ENCODE data around the gene TIAL1.
"Not testable (repeated sequence)": the region's sequence is repeated elsewhere in the genome, so short reads cannot be mapped to it uniquely, and the experiment has no call there.

Gene TIAL1

DNA sequence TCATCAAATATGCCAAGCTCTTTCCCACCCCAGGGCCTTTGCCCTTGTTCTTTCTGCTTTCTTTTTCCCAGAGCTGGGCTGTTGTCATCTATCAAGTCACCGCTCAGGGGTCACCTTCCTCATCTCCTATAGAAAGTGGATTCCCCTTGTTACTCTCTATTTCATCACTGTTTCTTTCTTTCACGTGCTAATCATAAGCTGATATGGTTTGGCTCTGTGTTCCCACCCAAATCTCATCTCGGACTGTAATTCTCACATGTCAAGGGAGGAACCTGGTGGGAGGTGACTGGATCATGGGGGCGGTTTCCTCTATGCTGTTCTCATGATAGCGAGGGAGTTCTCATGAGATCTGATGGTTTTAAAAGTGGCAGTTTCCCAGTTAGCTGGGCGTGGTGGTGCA, 17.0 kb upstream of the TIAL1 start:
- no peak for DNase-seq (ENCODE audit: low spot score)

DNA sequence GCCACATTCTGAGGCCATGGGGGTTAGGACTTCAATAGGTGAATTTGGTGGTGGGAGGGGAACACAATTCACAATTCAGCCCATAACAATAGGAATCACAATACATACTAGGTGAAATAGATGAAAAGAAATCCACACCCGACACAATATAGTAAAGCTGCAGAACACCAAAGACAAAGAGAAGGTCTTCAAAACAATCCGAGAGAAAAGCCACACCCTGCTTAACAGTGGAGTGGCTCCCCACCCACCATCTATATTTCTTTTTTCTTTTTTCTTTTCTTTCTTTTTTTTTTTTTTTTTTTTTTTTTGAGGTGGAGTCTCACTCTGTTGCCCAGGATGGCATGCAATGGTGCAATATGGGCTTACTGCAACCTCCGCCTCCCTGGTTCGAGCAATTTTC, 14.7 kb upstream of the TIAL1 start:
- DNase-seq (ENCODE audit: low spot score): no peak

DNA sequence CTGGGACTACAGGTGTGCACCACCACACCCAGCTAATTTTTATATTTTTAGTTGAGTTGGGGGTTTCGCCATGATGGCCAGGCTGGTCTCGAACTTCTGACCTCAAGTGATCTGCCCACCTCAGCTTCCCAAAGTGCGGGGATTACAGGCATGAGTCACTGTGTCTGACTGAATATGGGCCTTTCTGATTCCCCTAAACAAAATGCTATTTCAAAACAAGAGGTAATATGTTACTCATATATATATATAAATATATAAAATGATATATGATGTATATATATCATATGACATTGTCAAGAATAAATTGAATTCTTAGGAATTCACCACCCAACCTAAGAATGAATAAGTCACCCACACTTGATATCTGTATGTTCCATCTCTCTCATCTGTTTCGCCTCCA, 12.8 kb upstream of the TIAL1 start:
- no peak for DNase-seq (ENCODE audit: low spot score)

DNA sequence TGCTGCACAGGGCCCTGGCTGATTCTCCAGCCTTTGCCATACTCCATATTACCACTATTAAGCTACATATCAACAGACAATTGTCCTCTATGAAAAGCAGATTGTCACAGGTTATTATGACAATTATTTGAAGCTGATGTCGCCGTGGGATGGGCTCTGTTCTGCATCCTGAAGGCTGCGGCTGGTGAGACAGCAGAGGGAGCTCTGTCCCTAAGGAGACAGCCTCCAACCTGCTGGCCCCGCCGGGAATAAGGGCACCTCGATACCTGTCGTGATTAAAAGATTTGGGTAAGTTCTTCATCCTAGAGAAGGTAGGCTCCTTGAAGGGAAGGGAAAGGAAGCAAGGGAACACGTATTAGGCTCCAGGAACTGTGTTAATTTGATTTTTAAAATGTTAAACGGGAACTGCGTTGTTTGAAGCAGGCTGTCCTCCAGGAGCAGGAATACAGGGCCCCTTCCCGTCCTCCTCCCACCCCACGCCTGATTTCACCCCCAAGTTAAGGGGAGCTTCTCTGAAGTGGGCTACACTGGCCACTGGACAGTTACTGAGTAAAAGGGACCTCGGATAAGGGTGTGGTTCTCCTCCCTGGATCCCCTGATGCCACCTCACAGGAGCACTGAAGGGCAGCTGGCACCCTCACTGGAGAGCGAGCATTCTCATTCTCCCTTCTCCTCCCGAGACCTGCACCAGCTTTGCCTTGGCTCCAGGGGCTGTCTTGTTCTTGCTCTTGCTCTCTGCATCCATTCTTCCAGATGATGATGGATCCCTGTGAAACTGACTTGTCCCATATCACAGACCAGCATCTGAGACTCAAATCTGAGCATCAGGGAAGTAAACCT, 11.8 kb upstream of the TIAL1 start:
- peak; percentile 52 for DNase-seq (ENCODE audit: low spot score)

DNA sequence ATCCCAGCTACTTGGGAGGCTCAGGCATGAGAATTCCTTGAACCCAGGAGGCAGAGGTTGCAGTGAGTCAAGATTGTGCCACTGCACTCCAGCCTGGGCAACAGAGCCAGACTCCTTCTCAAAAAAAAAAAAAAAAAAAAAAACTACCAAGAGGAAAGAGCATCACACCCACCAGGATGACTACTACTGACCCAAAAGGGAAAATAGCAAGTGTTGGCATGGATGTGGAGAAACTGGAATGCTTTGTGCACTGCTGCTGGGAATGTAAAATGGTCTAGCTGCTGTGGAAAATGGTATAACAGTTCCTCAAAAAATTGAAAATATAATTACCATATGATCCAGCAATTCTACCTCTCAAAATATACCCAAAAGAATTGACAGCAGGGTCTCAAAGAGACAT, 7.7 kb upstream of the TIAL1 start:
- no peak for DNase-seq (ENCODE audit: low spot score)

DNA sequence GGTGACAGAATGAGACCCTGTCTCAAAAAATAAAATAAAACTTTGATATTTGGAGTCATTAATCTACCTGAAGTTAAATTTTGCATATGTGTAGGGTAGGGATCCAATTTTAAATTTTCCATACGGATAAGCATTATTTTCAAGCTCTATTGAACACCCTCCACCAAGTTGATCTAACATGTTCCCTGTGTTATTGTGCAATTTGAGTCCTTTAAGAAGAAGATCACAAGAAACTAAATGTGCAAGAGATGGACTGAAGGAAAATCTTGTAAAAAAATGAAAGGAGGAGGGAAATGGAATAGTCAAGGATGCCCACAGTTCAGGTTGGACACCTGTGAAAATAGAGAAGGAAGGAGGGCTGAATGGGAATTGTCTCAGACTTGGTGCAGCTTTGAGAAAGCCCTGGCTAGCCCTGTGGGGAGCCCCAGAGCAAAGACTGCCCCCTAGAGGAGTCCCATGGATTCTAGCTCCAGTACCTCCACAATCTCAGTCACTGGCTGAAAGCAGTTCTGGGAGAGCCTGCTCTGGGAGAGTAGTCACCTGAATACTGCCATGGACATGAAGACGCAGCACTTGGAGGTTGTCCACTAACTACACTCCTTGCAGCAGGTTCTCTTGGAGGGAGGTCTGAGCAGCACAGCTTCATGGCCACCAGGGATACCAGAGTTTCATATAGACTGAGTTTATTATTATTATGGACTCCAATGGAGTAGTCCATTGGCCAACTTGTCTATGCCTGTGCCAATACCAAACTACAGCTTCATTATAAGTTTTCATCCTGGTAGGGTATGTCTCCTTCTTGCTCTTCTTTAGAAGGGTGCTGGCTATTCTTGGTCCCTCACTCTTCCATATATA, 5.7 kb upstream of the TIAL1 start:
- DNase-seq (ENCODE audit: low spot score): peak; percentile 45

DNA sequence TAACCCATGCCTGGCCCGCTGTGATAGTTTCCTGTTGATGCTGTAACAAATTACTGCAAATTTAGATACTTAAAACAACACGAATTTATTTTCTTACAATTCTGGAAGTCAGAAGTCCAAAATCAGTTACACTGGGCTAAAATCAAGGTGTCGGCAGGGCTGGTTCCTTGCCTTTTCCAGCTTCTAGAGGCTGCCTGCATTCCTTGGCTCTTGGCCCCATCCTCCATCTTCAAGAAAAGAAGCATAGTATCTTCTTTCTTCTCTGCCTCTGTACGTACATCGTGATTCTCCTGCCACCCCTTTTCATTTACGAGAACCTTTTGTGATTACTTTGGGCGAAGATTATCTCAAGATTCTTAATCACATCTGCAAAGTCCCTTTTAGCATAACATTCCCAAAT, 1.6 kb upstream of the TIAL1 start:
- no peak for DNase-seq (ENCODE audit: low spot score)

DNA sequence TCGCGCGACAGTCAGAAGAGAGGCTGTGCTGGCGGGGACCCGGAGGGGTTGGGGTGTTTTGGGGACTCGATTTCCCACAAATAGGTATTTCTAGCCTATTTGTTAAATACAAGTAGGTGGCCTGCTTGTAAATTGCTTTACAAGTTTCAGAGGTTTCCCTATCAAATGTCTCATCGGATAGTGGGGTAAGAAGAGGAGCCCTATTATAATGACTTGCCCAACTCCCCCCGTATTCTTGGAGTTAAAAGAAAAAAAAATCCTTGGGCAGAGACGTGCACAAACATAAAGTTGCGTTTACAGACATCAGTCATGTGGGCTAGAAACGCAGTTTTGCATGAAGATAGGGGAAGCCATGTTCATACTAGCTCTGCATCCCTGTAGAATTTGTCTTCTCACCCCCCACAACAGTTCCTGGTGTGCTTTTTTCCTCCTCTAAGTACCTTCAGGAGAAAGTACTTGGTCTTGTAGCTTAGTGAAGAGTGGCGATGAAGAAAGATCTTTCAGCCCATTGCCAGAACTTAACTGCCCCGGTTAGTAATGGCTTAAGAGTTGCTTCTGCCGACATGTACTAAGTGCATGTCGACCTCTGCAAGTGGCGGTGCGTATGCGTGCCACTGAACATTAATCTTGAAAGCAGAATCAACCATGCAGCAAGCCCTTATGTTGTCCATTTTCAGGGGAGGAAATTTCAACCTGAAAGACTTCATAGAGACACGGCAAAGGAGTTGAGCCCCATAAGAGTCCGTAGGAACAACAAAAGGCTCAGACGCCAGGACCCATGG, 832 bp upstream of the TIAL1 start:
- no peak for DNase-seq (ENCODE audit: low spot score)

DNA sequence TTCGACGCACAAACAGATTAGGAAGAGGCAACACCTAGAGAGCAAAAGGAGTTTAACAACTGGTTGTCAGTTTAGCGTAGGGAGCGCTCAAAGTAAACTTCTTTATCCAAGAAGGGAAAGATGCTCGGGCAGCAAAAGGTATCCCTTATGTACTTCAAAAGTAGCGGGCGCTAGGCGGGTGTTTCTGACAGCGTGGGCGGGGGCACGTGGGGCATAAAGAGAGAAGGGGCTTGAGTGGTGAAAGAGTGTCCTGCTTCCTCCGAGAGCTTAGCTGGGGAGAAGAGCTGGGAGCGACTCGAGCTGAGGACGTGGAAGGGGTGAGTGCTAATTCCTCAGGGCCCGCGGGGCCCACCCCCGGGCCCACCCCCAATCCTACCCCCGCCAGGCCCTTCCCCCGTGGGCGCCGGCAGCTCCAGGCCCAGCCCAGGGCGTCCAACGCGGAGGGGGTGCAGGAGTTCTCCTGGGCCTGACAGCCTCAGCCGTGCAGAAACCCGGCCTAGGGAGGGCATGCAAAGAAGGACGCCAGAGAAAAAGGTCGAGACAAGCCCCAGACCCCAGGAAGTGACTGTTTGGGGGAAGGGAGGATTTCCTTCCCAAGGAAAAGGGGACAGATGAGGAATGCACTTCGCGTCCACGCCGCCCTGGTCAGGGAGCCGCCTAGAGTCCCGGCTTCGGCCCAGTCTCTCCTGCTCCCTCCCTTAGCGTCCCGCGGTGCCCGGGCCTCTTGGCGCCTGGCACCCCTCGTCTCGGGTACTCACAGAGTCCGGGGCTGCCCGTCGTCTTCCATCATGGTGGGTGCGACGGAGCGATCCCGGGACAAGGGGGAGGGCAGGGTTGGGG, 868 bp downstream of the TIAL1 start:
- DNase-seq (ENCODE audit: low spot score): peak; percentile 78

DNA sequence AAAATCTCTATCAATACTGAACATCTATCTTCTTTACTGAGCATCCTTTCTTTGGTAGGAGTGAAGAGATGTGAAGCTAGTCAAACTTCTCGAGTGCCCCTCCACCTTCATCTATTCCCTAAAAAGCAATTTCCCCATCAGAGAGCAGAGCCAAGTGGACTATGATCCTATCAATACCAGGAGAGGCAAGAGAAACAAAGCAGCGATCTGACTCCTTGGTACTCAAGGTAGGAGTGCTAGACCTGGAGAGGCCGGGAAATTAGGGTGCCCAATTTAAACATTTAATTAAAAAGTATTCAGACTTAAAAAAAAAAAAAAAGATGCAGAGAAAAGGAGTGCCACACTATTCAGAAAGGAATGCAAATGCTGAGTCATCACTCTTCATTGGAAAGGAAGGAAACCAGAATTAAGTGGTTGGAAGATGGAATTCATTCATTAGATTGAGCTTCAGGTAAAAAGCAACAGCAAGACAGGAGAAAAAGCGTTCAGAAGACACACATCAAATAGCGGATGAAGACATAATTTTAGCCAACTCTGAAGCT, 1.6 kb downstream of the TIAL1 start:
- peak; percentile 35 for DNase-seq (ENCODE audit: low spot score)

DNA sequence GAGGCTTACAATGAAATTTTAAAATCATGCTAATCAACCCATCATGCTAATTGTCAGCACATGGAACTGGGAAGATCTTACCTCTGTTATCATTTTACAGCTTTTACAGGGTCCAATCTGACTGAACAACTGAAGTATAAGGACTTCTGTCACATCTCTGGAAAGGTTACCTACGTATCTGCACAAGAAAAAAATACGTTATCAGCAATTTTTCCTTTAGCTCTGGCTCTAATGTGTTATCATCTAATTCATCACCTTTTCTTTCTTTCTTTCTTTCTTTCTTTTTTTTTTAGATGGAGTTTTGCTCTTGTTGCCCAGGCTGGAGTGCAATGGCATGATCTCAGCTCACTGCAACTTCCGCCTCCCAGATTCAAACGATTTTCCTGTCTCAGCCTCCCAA, 8.7 kb downstream of the TIAL1 start:
- DNase-seq (ENCODE audit: low spot score): no peak

DNA sequence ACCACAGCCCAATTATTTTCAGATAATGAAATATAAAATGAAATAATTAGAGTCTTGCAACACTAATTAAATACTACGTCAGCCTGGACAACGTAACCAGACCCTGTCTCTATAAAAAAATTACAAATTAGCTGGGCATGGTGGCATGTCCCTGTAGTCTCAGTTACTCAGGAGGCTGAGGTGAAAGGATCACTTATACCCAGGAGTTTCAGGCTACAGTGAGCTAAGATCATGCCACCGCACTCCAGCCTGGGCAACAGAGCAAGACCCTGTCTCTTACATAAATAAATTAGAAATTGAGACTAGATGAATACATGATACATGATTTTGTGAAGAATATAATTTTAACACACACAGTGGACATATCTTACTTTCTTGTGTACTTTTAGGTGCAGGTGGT, 18.4 kb downstream of the TIAL1 start:
- DNase-seq (ENCODE audit: low spot score): no peak

DNA sequence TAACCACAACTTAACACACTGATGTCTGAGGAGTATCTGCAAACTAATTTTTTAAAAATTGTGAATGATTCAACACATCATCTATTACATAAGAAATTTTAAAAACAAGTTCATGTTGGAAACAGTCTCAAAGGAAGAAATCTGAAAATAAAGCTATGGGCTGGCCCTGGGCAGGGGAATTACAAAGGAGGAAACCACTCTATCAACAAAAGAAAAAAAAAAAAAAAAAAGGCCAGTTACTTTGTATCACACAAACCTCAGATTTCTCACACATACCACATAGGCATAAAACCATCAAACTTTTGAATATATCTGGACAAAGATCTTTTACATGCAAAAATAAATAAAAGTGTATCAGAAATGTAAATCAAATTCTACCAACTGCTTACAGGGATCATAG, 20.8 kb downstream of the TIAL1 start:
- DNase-seq (ENCODE audit: low spot score): no peak

DNA sequence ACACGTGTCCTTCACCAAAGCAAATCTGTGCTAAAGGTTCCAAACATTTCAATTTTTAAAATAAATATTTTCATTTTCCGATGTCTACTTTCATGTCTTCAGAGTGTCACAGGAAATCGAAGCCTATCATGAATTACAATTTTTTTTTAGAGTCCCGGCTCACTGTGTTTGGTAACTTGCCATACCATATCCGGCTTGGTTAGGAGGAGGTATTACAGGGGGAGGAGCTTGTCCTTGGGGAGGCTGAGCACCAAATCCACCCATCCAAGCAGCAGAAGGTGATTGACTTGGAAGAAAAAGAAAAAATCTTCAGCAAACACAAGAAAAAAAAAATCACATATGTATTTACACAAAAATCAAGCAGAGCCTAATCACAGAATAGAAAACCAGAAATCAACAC, 21.3 kb downstream of the TIAL1 start:
- DNase-seq (ENCODE audit: low spot score): peak; percentile 27

DNA sequence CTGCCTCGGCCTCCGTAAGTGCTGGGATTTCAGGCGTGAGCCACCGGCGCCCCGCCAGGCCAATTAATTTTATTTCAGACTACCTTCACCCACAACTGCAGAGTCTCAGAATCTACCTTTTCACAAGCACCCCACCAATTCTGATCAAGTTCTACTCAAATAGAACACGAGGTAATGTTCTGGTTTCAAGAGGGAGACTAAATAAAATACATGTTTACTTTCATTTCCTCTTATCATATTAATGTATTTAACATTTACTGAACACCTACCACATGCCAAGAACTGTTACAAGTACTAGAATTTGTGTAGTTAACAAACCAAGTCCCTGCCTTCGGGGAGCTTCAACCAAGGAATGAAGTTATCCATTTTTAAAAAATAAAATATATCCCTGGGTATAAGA, 28.8 kb downstream of the TIAL1 start:
- DNase-seq (ENCODE audit: low spot score): no peak

DNA sequence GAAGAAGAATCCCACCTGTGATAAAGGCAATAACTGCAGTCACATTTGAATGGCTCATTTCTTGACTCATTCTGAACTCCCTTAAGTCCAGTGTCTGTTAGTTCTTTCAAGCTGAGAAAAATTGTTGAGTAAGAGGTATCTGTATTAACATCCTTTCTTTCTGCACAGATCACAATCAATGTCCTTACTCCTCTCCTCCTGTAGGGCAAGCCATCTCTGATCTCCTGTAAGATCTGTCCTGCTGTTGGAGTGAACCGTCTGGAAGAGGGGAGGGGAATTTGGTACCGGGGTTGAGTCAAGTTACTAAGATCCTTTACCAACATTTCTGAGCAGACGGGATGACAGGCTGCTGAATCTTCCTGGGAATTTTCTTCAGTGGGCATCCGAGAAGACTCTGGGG, 34.7 kb downstream of the TIAL1 start:
- no peak for DNase-seq (ENCODE audit: low spot score)

DNA sequence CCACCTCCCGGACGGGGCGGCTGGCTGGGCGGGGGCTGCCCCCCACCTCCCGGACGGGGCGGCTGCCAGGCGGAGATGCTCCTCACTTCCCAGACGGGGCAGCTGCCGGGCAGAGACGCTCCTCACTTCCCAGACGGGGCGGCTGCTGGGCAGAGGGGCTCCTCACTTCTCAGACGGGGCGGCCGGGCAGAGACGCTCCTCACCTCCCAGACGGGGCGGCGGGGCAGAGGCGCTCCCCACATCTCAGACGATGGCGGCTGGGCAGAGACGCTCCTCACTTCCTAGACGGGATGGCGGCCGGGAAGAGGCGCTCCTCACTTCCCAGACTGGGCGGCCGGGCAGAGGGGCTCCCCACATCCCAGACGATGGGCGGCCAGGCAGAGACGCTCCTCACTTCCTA, 37.3 kb downstream of the TIAL1 start:
- DNase-seq (ENCODE audit: low spot score): not testable (repeated sequence)

DNA sequence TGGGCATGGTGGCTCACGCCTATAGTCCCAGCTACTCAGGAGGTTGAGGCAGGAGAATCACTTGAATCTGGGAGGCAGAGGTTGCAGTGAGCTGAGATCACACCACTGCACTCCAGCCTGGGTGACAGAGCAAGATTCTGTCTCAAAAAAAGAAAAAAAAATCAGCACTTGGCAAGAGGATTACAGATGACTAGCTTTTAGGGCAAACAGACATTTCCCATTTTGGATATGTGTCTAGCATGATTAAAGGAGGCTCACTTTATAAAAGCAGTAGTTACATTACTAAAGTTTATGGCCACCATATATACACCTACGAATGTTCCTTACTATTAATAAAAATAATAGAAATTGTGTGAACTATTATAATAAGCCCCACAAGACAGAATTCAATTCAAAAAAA, 40.7 kb downstream of the TIAL1 start:
- DNase-seq (ENCODE audit: low spot score): not testable (repeated sequence)

DNA sequence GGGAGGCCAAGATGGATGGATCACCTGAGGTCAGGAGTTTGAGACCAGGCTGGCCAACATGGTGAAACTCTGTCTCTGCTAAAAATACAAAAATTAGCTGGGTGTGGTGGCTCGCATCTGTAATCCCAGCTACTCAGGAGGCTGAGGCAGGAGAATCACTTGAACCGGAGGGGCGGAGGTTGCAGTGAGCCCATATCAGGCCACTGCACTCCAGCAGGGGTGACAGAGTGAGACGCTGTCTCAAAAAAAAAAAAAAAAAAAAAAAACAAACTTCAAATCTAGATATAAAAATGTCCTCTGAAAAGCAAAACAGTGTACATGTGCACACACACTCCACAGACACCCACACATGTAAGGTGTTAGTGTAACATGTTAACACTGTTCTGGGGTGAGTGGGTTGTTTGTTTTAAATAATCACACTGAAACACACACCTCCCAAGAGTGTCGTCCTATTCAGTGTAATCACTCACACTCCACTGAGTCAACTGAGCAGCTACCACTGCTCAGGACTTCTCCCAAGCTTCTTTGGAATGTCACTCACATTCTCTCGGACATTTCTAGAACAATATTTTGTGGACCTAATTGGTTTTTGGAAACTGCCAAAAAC, 41.5 kb downstream of the TIAL1 start:
- DNase-seq (ENCODE audit: low spot score): no peak

DNA sequence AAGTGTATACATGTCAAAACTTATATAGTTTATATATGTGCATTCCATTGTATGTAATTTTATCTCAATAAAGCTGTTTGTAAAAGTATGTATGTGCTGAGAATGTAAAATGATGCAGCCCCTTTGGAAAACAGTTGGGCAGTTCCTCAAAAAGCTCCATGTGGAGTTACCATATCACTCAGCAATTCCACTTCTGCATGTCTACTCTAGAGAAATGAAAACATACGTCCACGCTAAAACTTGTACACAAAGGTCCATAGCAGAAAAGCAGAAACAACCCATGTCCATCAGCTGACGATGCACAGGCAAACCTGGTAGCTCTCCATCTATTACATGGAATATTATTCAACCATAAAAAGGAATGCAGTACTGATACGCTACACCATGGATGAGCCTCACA, 45.9 kb downstream of the TIAL1 start:
- DNase-seq (ENCODE audit: low spot score): no peak

All from GM03348 (cell line).